Measurements from ENCODE around the gene PRMT7. TPM values are rescaled to one million over a fixed set of nuclear protein-coding genes. Genes with fewer than 3 reads are reported as not detected.

PRMT7 gene
- total RNA-seq, 1 experiment from 2014 or later: 46.4 TPM

DNA sequence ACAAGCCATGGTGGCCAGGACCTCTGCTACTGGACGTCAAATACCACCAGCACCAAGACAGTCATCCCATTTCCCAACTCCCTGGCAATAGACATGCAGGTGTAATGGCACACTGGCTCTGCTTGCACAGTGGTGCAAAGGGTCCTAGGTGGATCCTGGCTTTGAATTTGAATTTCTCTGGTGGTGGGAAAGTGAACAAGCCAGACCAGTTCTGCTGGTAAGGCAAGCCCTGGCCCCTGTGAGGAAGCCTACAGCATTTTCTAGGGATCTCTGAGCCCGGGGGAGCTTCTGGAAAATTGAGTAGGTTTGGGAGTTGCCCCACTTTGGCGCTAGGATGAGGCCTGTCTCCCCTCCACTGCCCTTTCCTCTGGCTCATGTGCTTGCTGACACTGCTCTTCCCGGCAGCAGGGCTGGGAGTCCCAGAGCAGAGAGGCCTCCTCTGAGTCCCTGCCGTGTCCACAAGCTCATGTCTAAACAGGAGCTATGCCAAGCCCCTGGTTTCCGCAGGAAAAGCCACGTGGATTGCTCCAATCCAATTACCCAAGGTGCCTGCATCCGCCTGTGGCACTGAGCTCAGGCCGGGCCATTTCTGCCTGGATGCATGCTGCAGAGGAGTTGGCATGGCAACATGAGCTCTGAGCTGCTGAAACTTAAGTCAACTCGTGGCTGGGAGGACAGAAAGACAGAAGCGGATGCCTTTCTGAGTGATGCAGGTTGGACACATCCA is 67.0 kb downstream of the PRMT7 start:
- H3K27ac ChIP-seq (ENCODE audit: low read length): no peak overlapping the region
- DNase-seq: no peak
- H3K36me3 ChIP-seq (ENCODE audit: low read depth, low read length): no peaks in the 10 kb centered on the region
- no peak for ATAC-seq
- H3K4me3 ChIP-seq (ENCODE audit: low read length): no peak overlapping the region
- TF ChIP-seq EZH2 (IDR thresholded peaks at IDR 0.05; ENCODE audit: low read length, unreplicated experiment): no peak
- TF ChIP-seq, protein P1, sequence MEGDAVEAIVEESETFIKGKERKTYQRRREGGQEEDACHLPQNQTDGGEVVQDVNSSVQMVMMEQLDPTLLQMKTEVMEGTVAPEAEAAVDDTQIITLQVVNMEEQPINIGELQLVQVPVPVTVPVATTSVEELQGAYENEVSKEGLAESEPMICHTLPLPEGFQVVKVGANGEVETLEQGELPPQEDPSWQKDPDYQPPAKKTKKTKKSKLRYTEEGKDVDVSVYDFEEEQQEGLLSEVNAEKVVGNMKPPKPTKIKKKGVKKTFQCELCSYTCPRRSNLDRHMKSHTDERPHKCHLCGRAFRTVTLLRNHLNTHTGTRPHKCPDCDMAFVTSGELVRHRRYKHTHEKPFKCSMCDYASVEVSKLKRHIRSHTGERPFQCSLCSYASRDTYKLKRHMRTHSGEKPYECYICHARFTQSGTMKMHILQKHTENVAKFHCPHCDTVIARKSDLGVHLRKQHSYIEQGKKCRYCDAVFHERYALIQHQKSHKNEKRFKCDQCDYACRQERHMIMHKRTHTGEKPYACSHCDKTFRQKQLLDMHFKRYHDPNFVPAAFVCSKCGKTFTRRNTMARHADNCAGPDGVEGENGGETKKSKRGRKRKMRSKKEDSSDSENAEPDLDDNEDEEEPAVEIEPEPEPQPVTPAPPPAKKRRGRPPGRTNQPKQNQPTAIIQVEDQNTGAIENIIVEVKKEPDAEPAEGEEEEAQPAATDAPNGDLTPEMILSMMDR (conservative IDR thresholded peaks at IDR 0.05; ENCODE audit: low read depth, low read length): no peak
- no peak for TF ChIP-seq EZH2phosphoT487 (IDR thresholded peaks at IDR 0.05; ENCODE audit: borderline replicate concordance, low read length)
- no peaks in the 10 kb centered on the region; the same call in 1 of the 2 replicates for H3K4me1 ChIP-seq (ENCODE audit: insufficient read depth, low read length)
- no peaks in the 10 kb centered on the region for H3F3A ChIP-seq (ENCODE audit: low read length, unreplicated experiment)
- CTCF ChIA-PET: no interaction called here
- H3K27me3 ChIP-seq (ENCODE audit: low read length): no peaks in the 10 kb centered on the region
- H3K4me2 ChIP-seq (ENCODE audit: low read length): no peak overlapping the region
- BruUV-seq (replicated peaks): no TSS peak
- H3K9me2 ChIP-seq (replicated peaks; ENCODE audit: low read length): no peaks in the 10 kb centered on the region
- no peaks in the 10 kb centered on the region for H3K9me3 ChIP-seq (ENCODE audit: low read length)
- POLR2A ChIA-PET (ENCODE audit: unreplicated experiment): no interaction called here
- no peak overlapping the region for H3K9ac ChIP-seq (ENCODE audit: low read length)
- H3K79me2 ChIP-seq (ENCODE audit: low read length): no peaks in the 10 kb centered on the region
- H4K20me1 ChIP-seq (ENCODE audit: low read length): no peaks in the 10 kb centered on the region
- no peak overlapping the region for H2AFZ ChIP-seq (ENCODE audit: low read length)
- intact Hi-C loops (cut with micrococcal nuclease): no loop called here

- Histone ChIP-seq H3K9me2 (replicated peaks; ENCODE audit: low read length) (no peaks in the 10 kb centered on the region), H3F3A (ENCODE audit: low read length, unreplicated experiment) (no peaks in the 10 kb centered on the region), H3K36me3 (ENCODE audit: low read depth, low read length) (no peaks in the 10 kb centered on the region), H3K4me1 (ENCODE audit: insufficient read depth, low read length) (no peaks in the 10 kb centered on the region; the same call in 1 of the 2 replicates), H3K27ac (ENCODE audit: low read length) (no peak overlapping the region), H2AFZ (ENCODE audit: low read length) (no peak overlapping the region), H3K4me3 (ENCODE audit: low read length) (no peak overlapping the region), H3K9ac (ENCODE audit: low read length) (no peak overlapping the region), H3K9me3 (ENCODE audit: low read length) (no peaks in the 10 kb centered on the region), H3K79me2 (ENCODE audit: low read length) (no peaks in the 10 kb centered on the region), H4K20me1 (ENCODE audit: low read length) (no peaks in the 10 kb centered on the region), H3K27me3 (ENCODE audit: low read length) (no peaks in the 10 kb centered on the region), H3K4me2 (ENCODE audit: low read length) (no peak overlapping the region)
- CTCF ChIA-PET: no interaction called here
- intact Hi-C loops (cut with micrococcal nuclease): no loop called here
- ATAC-seq: no peak
- POLR2A ChIA-PET (ENCODE audit: unreplicated experiment): no interaction called here
- TF ChIP-seq EZH2phosphoT487 (IDR thresholded peaks at IDR 0.05; ENCODE audit: borderline replicate concordance, low read length): no peak
- no TSS peak for BruUV-seq (replicated peaks)
- DNase-seq: no peak
Measured at GRCh38 chr16:68378436-68379415, 67.9 kb downstream of the PRMT7 start.

DNA sequence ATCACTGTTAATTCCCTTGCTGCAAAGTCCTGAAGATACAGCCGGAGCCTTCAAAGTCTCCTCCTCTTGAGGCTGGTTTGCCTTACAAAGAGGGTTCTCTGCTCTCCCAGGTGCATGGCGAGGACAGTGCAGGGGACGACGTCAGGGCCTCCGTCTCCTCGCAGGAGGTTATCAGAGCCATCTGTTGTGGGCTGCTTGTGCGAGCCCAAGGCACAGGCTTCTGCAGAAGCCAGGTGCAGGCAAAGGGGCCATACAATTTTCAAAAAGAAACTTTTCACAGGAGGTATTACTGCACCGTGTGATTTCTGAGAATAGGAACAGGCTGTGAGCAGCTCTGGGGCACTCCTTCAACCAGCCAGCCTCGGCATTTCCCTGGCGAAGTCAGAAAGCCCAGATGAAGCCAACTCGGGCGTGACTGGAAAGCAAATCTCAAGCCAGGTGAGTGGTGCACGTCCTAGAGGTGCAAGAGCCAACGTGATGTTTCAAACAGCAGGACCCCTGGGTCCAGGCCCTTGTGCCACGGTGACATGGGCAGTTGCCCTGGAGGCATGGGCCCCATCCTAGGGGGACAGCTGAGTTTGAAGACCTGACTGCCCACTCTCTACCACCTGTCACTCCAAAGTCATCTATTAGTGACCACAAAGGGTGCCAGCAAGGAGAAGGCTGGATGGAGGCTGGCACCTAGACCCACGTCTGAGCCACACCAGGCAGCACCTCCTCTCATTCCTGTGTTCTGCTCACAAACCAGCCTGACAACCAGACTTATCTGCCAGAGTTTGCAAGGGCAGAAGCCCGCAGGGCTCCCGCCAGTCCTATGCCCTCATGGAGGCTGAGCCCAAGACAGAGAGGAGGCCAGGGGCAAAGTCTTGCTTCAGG is 68.9 kb downstream of the PRMT7 start:
- Histone ChIP-seq H3K79me2 (ENCODE audit: low read length) (no peaks in the 10 kb centered on the region), H3K9me3 (ENCODE audit: low read length) (no peaks in the 10 kb centered on the region), H3K27ac (ENCODE audit: low read length) (no peak overlapping the region), H3F3A (ENCODE audit: low read length, unreplicated experiment) (no peaks in the 10 kb centered on the region), H3K4me1 (ENCODE audit: insufficient read depth, low read length) (no peaks in the 10 kb centered on the region; the same call in 1 of the 2 replicates), H3K9me2 (replicated peaks; ENCODE audit: low read length) (no peaks in the 10 kb centered on the region), H4K20me1 (ENCODE audit: low read length) (no peaks in the 10 kb centered on the region), H3K4me3 (ENCODE audit: low read length) (no peak overlapping the region), H3K36me3 (ENCODE audit: low read depth, low read length) (no peaks in the 10 kb centered on the region), H3K4me2 (ENCODE audit: low read length) (no peak overlapping the region), H3K9ac (ENCODE audit: low read length) (no peak overlapping the region), H3K27me3 (ENCODE audit: low read length) (no peaks in the 10 kb centered on the region), H2AFZ (ENCODE audit: low read length) (no peak overlapping the region)
- POLR2A ChIA-PET (ENCODE audit: unreplicated experiment): no interaction called here
- intact Hi-C loops (cut with micrococcal nuclease): no loop called here
- CTCF ChIA-PET: no interaction called here
- DNase-seq (no peak), ATAC-seq (no peak)
- TF ChIP-seq, protein P1 (conservative IDR thresholded peaks at IDR 0.05; ENCODE audit: low read depth, low read length): no peak
- TF ChIP-seq EZH2 (IDR thresholded peaks at IDR 0.05; ENCODE audit: low read length, unreplicated experiment) (no peak), EZH2phosphoT487 (IDR thresholded peaks at IDR 0.05; ENCODE audit: borderline replicate concordance, low read length) (no peak)
- BruUV-seq (replicated peaks): no TSS peak
